Fibroblast of the aortic adventitia (primary cell): ENCODE data around the gene IMPA2. TPM values are rescaled to one million over a fixed set of nuclear protein-coding genes. Genes with fewer than 3 reads are reported as not detected.

Experiments used
- DNase-seq: peaks from one replicate; pipeline ENCODE4 v3.0.0-alpha.2; 2010; ENCODE audit warnings: low read depth
- H3K4me3 ChIP-seq: 2 replicates; pipeline ENCODE4 v1.5.1; 2011; ENCODE audit warnings: low read depth, mild to moderate bottlenecking, control low read depth, low read length, moderate library complexity
- total RNA-seq: library from RNA; depleted of rRNA; stranded (reverse); fragments of >200 nt; gene quantifications from 2 replicates; pipeline ENCODE4 v1.2.3, GENCODE V29; 2012; ENCODE audit warnings: low replicate concordance
- TF ChIP-seq, protein P1 (sequence below): IDR thresholded peaks from 2 replicates; pipeline ENCODE4 v1.5.1; 2011; ENCODE audit warnings: mild to moderate bottlenecking, low read length, control low read depth, inconsistent platforms; ENCODE audit not compliant: insufficient read depth

Gene IMPA2
- total RNA-seq, 1 donor, result 14.1 TPM

DNA sequence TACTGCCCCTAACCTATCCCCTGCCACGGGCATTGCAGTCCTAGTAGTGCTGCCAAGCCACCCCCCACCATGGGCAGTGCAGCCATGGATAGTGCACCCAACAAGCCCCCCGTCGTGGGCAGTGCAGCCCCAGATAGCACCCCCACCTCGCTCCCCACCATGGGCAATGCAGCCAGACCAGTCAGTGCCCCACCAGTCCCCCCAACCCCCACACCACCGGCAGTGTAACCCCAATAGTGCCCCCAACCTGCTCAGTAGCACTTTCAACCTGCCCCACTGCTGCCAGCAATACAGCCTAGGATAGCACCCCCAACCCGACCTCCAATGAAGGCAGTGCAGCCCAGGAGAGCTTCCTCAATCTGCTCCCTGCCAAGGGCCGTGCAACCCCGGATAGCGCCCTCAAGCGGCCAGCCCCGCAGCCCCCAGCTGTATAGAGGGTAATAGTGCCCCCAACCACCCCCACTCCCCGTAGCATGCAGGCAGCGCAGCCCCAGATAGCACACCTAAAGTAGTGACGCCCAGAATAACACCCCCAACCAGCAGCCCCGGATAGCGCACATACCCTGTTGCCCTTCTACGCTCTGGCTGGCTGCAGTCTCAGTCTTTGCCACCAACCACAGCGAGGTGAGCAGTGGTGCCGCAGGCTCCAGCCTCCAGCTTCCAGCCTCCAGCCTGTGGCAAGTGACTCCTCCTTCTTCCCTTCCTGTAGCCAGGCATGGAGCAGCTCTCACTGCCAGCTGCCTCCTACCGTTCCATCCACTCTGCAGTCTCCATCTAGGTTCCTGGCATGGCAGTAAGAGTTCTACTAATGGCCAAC lies 66.9 kb downstream of the IMPA2 start:
- H3K4me3 ChIP-seq, result no peak overlapping the region
- DNase-seq, result no peak
- TF ChIP-seq, protein P1, sequence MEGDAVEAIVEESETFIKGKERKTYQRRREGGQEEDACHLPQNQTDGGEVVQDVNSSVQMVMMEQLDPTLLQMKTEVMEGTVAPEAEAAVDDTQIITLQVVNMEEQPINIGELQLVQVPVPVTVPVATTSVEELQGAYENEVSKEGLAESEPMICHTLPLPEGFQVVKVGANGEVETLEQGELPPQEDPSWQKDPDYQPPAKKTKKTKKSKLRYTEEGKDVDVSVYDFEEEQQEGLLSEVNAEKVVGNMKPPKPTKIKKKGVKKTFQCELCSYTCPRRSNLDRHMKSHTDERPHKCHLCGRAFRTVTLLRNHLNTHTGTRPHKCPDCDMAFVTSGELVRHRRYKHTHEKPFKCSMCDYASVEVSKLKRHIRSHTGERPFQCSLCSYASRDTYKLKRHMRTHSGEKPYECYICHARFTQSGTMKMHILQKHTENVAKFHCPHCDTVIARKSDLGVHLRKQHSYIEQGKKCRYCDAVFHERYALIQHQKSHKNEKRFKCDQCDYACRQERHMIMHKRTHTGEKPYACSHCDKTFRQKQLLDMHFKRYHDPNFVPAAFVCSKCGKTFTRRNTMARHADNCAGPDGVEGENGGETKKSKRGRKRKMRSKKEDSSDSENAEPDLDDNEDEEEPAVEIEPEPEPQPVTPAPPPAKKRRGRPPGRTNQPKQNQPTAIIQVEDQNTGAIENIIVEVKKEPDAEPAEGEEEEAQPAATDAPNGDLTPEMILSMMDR, result no peak

DNA sequence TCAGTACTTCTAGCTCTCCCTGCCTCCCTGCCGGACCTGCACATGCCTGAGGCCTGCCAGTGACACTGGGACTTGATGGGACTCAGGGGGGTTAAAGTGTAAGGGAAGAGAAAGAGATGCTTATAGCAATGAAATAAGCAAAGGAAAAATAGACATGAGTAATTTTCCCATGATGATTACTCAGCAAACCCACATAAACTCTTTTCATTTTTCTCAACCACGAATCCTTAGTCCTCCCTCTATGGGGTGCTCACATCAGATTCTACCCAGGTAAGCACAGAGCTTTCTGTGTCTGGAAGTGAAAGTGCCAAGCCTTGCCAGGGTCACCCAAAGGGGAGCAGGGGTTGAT lies 67.5 kb downstream of the IMPA2 start:
- TF ChIP-seq, protein P1, result no peak
- peak; percentile 57 for DNase-seq
- no peak overlapping the region for H3K4me3 ChIP-seq

DNA sequence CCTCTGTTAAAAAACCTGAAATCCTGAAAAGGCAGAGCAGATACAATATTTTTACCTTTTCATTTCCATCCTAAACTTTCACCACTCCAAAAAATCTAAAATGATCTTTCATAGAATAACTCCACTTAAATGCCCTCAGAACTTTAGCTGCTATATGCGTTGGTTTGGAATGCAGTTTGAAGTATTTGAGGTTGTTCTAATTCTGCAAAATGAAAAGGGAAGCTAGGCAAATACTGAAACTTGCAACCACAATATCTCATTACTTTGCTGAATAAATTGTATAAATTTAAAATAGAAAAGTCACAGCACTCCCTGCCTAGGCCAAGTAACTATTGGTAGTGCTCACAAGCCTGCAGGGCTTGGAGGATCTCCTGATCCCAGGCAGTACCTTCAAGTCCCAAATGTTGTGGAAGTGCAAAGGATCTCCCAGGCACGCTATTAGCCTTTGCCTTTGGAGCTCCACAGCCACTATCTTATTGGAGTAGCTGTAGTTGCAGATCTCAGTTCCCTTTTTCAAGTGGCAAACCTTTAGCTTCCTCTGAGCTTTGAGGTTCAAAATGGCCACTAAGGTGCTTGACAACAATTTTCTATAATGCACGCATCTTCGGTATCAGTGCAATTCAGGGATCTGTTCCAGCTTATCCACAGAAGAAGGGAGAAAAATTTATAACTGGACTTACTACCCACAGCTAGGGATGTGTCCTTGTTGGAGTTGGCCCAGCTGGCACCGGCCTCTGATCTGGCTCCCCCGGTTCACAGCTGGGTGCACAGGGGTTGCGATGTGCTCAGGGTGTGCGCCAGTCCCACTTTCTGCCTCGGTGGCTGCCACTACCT lies 68.9 kb downstream of the IMPA2 start:
- DNase-seq, result no peak
- no peak overlapping the region for H3K4me3 ChIP-seq
- TF ChIP-seq, protein P1, result no peak

DNA sequence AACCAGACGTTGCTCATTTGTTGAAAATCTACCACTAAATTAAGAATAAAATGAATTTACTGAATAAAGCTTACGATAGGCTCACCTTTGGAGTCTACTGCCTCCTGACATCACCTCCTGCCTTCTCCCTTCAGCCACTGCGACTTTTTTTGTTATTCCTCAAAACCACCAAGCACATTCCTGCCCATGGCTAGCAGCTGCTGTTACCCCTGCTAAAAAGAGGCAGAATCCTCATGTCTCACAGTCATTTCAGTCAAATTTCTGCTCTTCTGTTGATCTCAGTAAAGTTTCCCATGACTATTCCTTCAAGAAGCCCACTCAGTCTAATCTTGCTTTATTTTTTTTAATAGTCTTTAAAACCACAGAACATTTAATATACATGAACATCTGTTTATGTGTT lies 71.6 kb downstream of the IMPA2 start:
- no peak overlapping the region for H3K4me3 ChIP-seq
- DNase-seq, result no peak
- TF ChIP-seq, protein P1, result no peak

DNA sequence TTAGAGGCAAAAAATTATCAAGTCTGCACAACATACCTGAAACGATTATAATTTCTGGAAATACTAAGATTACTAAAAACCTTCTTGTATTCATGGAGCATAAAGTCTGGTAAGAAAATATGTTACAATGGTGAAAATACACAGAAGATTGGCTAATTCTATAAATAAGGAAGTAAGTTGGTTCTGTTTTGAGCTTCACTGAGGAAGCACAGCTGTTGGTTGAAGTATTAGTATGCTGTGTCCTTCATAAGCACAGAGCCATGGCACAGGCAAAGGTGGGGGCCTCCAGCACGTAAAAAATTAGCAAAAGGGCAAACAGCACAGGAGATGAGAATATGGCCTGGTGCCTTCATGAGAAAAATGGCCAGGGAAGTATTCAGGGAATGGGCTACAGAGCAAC lies 72.0 kb downstream of the IMPA2 start:
- no peak overlapping the region for H3K4me3 ChIP-seq
- no peak for DNase-seq
- TF ChIP-seq, protein P1, result no peak

DNA sequence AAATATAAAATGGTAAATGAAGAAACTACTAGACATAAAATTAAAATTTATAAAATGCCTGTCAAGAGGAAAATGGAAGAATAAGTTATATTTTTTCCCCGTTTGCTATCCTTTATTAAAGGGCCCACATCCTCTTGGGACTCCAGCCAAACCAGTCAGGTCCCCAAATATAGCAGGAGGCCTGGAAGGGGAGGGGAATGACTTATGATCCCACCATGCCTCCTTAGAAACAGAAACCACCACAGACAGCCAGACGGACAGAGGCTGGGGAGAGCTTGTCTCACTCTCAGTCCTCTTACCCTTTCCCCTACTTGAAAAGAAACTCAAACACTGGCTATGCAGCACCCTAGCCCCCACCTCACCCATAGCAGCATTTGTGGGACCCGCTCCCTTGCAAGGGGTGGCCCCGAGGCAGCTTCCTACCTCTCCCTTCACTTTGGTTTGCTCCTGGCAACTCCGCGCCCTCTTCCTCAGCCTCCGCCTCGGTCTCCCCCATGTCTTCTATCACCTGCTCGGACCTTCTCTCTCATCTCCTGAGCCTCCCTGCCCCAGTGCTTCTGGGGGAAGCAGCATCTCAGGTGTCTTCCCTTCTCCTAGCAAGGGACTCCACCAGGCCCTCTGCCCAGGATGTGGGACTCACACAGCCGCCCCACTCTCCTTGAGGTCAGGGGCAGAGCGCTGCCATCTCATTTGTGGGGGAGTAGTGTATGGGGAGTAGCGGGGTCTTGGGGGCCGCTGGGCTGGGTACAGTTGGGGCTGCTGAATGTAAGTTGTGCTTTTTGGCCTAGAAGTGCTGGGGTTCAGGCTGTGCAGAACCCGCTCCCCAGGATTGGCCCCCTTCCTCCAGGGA lies 75.0 kb downstream of the IMPA2 start:
- H3K4me3 ChIP-seq, result no peak overlapping the region
- TF ChIP-seq, protein P1, result no peak
- no peak for DNase-seq
